NCI-H345 treated with DMSO at 0.1 percent for 48 hours (cell line): ENCODE results near the gene GPR27.

Experiments used
- DNase-seq: peaks from one replicate; lab custom pipeline; 2025; ENCODE audit not compliant: unreplicated experiment; lab: John Stamatoyannopoulos, UW

Gene GPR27

GRCh38 chr3:71728632-71729342, 24.9 kb upstream of the GPR27 start:
- no peak for DNase-seq

GRCh38 chr3:71732637-71733036, 21.0 kb upstream of the GPR27 start:
- DNase-seq = no peak

GRCh38 chr3:71733319-71733718, 20.3 kb upstream of the GPR27 start:
- no peak for DNase-seq

- DNase-seq = no peak
Measured at GRCh38 chr3:71734881-71735280, 18.8 kb upstream of the GPR27 start.

- no peak for DNase-seq
Measured at GRCh38 chr3:71742621-71743020, 11.0 kb upstream of the GPR27 start.

GRCh38 chr3:71744738-71745137, 8.9 kb upstream of the GPR27 start:
- no peak for DNase-seq

GRCh38 chr3:71751602-71752001, 2.1 kb upstream of the GPR27 start:
- no peak for DNase-seq

GRCh38 chr3:71752831-71753700, 589 bp upstream of the GPR27 start:
- no peak for DNase-seq

GRCh38 chr3:71754610-71755253, 1.1 kb downstream of the GPR27 start:
- no peak for DNase-seq

GRCh38 chr3:71758091-71758490, 4.4 kb downstream of the GPR27 start:
- DNase-seq = no peak

GRCh38 chr3:71759401-71759800, 5.7 kb downstream of the GPR27 start:
- DNase-seq = no peak

GRCh38 chr3:71760140-71760539, 6.5 kb downstream of the GPR27 start:
- DNase-seq = no peak

GRCh38 chr3:71763426-71763825, 9.8 kb downstream of the GPR27 start:
- no peak for DNase-seq

GRCh38 chr3:71771126-71771525, 17.5 kb downstream of the GPR27 start:
- no peak for DNase-seq

GRCh38 chr3:71771884-71772283, 18.2 kb downstream of the GPR27 start:
- no peak for DNase-seq

- DNase-seq = no peak
Measured at GRCh38 chr3:71776538-71776937, 22.9 kb downstream of the GPR27 start.

- no peak for DNase-seq
Measured at GRCh38 chr3:71778353-71778752, 24.7 kb downstream of the GPR27 start.

GRCh38 chr3:71779674-71780377, 26.2 kb downstream of the GPR27 start:
- DNase-seq = no peak

GRCh38 chr3:71780430-71780829, 26.8 kb downstream of the GPR27 start:
- DNase-seq = no peak

GRCh38 chr3:71783152-71783551, 29.5 kb downstream of the GPR27 start:
- DNase-seq = no peak

- no peak for DNase-seq
Measured at GRCh38 chr3:71784201-71784913, 30.7 kb downstream of the GPR27 start.
